IPS-18c (cell line): ENCODE data around the gene RINT1.
"Not testable (repeated sequence)": the region's sequence is repeated elsewhere in the genome, so short reads cannot be mapped to it uniquely, and the experiment has no call there.

Source experiments
- H3K4me3 ChIP-seq: 2 replicates; pipeline ENCODE4 v1.7.0; 2013; ENCODE audit warnings: low read depth, mild to moderate bottlenecking, low read length, moderate library complexity; ENCODE audit not compliant: insufficient read depth
- H3K9me3 ChIP-seq: one replicate; pipeline ENCODE4 v1.6.1; 2013; ENCODE audit warnings: mild to moderate bottlenecking, low read length, moderate library complexity; ENCODE audit not compliant: control insufficient read depth, insufficient read depth

Gene RINT1

DNA sequence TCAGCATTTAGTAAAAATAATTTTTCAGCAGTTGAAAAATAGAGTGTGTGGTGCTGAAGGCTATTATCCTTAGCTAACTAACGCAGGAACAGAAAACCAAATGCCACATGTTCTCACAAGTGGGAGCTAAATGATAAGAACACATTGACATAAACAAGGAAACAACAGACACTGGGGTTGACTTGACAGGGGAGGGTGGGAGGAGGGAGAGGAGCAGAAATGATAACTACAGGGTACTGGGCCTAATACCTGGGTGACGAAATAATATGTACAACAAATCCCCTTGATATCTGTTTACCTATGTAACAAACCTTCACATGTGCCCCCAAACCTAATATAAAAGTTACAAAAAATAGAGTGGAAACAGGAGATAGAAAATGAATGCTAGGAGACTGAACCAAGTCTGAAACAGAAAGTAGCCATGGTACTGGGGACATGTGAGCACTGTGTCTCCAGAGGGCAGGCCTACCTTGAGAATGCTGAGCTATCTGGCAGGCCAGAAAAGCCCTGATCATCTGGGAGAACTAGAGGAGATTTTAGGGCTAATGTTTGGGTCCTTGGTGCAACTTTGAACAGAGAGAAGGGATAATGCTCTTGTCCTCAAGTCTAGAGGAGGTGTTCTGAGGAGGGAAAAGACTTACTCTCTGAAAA, 54.0 kb downstream of the RINT1 start:
- H3K9me3 ChIP-seq: peaks cover 2% of the 10 kb centered on the region
- no peak overlapping the region for H3K4me3 ChIP-seq

GRCh38 chr7:105587909-105588635, 56.1 kb downstream of the RINT1 start:
- no peak overlapping the region for H3K4me3 ChIP-seq

DNA sequence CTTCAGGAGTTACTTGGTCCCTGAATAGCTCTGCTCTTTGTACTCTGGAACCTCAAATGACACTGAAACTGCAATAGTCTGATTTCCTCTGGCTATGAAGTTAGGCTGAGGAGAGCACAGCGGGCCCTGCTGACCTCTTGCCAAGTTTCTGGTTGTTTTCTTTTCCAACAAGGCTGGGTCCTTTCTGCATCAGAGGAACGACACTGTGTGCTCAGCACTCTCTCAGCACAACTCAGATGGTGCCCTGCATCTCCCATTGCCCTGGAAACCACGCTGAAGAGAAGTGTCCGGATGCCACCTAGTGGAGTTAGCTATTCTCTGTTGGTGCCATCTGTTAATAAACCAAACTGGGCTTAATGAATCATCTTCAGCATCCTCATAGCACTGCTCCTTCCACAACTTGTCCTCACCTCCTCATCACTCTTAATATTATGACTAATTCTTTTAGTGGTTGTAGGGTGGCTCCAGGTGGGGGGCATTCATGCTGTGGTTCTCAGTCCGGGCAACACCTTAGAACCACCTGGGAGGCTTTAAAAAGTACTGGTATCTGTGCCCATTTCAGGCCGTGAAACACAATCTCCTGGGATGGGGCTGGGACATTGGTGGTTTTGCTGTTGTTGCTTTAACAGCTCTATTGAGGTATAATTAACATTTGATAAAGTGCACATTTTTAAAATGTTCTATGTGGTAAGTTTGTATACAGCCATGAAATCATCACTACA, 57.5 kb downstream of the RINT1 start:
- H3K9me3 ChIP-seq: peaks cover 2% of the 10 kb centered on the region
- H3K4me3 ChIP-seq: no peak overlapping the region

More at GRCh38 chr7:105587909-105588635, 56.1 kb downstream of the RINT1 start:
- peaks cover 2% of the 10 kb centered on the region for H3K9me3 ChIP-seq

DNA sequence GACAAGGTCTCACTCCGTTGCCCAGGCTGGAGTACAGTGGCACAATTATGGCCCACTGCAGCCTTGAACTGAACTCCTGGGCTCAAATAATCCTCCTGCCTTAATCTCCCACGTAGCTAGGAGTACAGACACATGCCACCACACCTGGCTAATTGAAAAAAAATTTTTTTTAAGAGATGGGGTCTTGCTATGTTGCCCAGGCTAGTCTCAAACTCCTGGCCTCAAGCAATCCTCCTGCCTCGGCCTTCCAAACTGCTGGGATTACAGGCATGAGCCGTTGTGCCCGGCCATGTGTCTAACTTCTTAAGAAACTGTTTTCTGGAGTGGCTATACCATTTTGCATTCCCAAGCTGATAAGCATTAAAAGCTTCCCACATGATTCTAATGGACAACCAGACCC, 58.8 kb downstream of the RINT1 start:
- Histone ChIP-seq H3K9me3 (peaks cover 2% of the 10 kb centered on the region), H3K4me3 (no peak overlapping the region)

DNA sequence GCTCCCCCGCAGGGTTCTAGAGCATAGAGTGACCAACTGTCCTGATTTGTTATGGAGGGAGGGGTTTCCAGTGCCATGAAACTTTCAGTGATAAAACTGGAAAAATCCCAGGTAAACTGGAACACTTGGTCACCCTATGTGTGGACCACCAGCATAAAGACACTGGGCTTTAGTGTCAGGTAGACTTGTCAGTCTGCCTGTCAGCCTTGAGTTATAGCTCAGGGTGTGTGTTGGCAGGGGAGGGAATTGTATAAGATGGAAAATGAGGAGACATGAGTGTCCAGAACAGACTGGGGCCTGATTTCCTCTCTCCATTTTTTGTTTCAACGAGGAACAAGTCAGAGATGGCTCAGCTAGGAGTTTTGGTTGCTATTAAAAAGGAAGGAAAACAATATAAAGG, 59.5 kb downstream of the RINT1 start:
- peaks cover 2% of the 10 kb centered on the region for H3K9me3 ChIP-seq
- no peak overlapping the region for H3K4me3 ChIP-seq

DNA sequence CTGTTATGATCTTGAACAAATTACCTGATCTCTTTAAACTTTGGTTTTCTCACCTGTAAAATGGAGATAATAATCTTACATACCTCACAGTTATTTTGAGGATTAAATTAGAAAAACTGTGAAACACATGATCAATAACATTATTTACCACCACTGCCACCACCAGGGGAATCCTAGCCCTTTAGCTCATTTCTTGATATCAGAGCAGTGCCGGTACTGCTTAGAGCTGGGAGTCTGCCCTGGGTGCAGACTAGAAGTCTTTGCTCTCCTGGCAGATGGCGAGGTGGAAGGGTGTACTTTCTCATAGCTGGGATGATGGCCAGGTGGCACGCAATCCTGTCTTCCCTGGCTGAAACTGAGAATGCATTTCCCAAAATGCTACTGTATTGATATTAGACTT, 62.0 kb downstream of the RINT1 start:
- no peaks in the 10 kb centered on the region for H3K9me3 ChIP-seq
- H3K4me3 ChIP-seq: no peak overlapping the region

DNA sequence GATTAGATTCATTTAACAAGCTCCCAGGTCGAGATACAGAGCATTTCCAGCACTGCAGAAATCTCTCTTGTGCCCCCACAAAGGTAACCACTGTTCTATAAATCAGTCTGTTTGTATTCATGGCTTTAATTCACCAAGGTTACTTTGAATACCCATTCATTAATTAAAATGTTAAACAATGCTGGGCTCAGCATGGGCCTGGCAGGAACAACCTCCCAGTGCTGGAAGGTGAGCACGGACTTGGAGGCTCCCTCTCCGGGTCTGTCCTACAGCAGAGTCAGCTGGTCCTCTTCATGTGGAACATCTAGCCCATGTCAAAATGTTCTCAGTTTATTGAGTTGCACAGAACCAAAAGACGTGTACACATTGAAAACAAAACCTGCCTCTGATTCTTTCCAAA, 64.9 kb downstream of the RINT1 start:
- H3K4me3 ChIP-seq: no peak overlapping the region
- no peaks in the 10 kb centered on the region for H3K9me3 ChIP-seq

DNA sequence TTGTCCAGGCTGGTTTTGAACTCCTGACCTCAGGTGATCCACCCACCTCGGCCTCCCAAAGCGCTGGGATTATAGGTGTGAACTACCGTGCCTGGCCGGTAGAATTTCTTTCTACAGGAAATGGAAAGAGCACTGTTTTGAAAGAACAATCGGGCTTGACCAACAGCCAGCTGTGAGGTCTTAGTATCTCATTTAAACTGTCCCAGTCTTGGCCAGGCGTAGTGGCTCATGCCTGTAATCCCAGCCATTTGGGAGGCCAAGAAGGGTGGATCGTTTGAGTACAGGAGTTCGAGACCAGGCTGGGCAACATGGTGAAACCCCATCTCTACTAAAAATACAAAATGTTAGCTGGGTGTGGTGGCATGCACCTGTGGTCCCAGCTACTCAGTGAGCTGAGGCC, 67.1 kb downstream of the RINT1 start:
- not testable (repeated sequence) for H3K4me3 ChIP-seq, H3K9me3 ChIP-seq

DNA sequence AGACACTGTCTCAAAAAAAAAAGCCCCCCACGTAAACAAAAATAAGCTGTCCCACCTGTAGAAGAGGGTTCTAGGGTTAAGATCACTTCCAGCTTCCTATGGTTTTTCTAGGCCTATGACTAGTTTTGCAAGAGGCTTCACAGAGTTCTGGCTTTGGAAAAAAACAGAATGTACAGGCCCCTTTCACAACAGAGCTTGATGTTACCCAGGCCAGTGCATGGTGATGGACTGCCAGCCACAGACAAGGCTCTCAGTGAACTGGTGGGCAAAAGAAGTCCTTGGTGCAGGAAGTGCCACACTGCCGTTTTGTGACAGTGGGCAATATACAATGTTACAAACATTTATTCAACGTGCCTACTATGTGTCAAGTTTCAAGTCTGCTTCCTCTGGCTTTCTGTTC, 67.5 kb downstream of the RINT1 start:
- no peak overlapping the region for H3K4me3 ChIP-seq
- H3K9me3 ChIP-seq: no peaks in the 10 kb centered on the region

GRCh38 chr7:105600720-105601550, 68.9 kb downstream of the RINT1 start:
- Histone ChIP-seq H3K4me3 (no peak overlapping the region), H3K9me3 (no peaks in the 10 kb centered on the region)

DNA sequence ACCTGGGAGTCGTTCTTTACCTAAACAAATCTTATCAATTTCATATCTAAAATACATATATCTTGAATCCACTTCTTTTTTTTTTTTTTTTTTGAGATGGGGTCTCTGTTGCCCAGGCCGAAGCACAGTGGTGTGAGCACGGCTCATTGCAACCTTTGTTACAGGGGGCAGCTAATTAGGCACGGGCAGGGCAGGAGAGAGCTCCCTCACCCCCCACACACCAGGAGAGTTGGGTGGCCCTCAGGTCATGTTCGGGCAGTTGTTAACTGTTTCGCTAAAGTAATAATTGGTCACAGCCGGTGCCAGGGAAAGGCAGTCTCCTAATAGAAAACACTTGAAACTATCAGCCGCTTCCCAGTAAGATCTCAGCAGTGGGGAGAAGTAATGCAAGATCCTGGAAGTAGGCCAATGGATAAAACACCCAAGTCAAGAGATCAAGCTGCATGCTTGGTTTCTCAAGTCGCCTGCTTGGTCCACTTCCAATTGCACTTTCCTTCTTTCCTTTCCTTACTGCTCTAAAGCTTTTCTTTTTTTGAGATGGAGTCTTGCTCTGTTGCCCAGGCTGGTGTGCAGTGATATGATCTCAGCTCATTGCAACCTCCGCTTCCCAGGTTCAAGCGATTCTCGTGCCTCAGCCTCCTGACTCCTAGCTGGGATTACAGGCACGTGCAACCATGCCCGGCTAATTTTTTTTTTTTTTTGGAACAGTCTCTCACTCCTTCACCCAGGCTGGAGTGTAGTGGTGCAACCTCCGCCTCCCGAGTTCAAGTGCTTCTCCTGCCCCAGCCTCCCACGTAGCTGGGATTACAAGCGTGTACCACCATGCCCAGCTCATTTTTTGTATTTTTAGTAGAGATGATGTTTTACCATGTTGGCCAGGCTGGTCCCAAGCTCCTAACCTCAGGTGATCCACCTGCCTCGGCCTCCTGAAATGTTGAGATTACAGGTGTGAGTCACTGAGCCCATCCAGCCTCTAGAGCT, 70.6 kb downstream of the RINT1 start:
- H3K9me3 ChIP-seq: no peaks in the 10 kb centered on the region
- no peak overlapping the region for H3K4me3 ChIP-seq

GRCh38 chr7:105610165-105610930, 78.3 kb downstream of the RINT1 start:
- H3K9me3 ChIP-seq: no peaks in the 10 kb centered on the region
- no peak overlapping the region for H3K4me3 ChIP-seq

DNA sequence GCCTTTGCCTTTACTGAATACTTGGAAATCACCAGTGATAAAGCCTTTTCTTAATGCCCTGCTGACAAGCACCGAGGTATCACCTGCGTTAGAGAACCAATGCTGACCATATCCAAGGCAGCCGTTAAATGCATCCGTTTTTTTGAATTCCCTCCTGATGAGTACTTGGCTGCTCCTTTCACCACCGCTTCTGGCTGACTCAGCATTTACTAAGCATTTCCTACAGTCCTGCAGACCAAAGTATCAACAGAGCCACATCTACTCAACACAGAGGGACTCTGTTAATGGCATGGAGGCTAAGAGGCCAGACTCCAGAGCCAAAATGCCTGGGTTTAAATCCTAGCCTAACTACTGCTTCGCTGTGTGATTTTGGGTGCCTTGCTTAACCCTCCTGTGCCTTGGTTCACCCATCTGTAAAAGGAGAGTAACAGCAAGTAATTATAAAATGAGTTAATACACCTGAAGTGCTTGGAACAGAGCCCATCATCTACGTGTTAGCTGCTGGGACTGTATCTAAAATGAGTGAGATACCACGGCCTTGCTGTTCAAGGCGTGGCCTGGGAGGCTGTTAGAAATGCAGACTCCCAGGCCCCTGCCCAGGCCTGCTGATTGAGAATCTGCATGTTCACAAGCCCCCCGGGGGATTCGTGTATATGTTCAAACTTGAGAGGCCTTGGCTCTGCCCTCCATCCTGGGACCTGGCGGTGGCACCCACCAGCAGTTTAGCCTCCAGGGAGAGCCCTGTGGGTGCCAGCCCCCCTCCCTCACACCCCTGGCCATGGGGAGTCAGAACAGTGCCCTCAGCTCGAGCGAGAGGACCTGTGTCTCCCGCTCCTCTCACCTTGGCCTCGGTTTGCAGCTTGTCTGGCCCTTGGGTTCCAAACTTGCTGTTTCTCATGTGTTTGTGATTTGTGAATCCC, 80.1 kb downstream of the RINT1 start:
- H3K9me3 ChIP-seq: no peaks in the 10 kb centered on the region
- H3K4me3 ChIP-seq: no peak overlapping the region

DNA sequence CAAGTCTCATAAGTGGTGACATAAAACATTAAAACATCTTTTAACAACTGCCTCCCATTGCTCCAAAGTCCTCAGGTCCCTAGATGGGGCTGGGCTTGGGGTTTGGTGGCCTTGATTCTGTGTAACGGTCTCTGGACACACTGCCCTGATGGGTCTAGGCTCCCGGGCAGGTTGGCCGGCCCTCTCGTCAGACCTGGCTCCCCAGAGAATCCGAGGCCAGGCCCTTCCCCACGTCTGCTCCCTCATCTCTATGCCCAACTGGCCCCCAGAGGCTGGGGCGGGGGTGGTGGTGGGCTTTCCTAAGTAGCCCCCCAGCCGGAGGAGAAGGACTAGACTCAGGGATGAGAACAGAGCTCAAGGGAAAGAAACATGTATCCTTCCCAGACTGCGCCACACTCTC, 80.8 kb downstream of the RINT1 start:
- no peaks in the 10 kb centered on the region for H3K9me3 ChIP-seq
- no peak overlapping the region for H3K4me3 ChIP-seq
